ENCODE data around the gene SH3RF3. TPM values are rescaled to one million over a fixed set of nuclear protein-coding genes. Genes with fewer than 3 reads are reported as not detected.

Gene SH3RF3
- total RNA-seq, 1 experiment from 2014 or later, result 1.0 TPM

DNA sequence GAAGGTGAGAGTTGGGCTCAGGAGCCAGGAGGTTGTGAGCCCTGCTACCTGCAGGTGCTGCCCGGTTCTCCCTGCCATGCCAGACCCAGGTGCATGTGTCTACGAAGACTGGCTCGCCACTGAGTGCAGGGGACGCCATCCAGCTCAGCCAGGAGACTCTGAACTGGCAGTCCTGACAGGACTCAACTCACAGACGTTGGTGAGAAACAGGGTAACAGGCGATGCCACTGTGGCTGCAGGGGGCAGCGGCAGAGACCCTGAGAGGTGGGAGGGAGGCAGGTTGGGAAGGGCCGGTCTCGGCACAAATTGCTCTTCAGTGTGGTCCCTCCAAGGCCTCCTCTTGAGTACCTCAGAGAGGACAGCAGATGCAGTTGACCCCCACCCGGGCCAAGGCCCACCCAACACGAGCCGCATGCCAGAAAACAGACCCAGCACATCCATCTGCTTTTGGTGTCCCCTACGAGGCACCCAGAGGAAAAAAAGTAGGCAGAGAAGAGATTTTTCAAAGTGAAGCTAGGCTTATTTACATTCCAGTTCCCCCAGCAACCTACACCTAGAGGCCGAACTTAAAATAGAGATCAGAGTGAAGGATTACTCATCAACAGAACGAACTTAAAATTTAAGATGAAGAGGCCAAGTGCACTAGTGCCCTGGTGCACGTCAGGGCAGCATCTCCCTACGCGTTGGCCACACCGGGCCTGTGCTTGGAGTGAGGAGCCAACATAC is 300.0 kb downstream of the SH3RF3 start (continued):
- TF ChIP-seq, protein P1, sequence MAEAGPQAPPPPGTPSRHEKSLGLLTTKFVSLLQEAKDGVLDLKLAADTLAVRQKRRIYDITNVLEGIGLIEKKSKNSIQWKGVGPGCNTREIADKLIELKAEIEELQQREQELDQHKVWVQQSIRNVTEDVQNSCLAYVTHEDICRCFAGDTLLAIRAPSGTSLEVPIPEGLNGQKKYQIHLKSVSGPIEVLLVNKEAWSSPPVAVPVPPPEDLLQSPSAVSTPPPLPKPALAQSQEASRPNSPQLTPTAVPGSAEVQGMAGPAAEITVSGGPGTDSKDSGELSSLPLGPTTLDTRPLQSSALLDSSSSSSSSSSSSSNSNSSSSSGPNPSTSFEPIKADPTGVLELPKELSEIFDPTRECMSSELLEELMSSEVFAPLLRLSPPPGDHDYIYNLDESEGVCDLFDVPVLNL (CRISPR knock-in tag; IDR thresholded peaks at IDR 0.05; ENCODE audit: borderline replicate concordance, low read depth), result no peak
- TF ChIP-seq TP53 (CRISPR knock-in tag; IDR thresholded peaks at IDR 0.05) (no peak), ZNF423 (CRISPR knock-in tag; IDR thresholded peaks at IDR 0.05) (no peak), GRHL2 (CRISPR knock-in tag; IDR thresholded peaks at IDR 0.05; ENCODE audit: insufficient replicate concordance, severe bottlenecking) (no peak), ELF4 (CRISPR knock-in tag; IDR thresholded peaks at IDR 0.05; ENCODE audit: low read depth) (no peak), PRRX2 (CRISPR knock-in tag; IDR thresholded peaks at IDR 0.05) (no peak)
- TF ChIP-seq, protein P2, sequence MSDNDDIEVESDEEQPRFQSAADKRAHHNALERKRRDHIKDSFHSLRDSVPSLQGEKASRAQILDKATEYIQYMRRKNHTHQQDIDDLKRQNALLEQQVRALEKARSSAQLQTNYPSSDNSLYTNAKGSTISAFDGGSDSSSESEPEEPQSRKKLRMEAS (CRISPR knock-in tag; IDR thresholded peaks at IDR 0.05), result no peak

DNA sequence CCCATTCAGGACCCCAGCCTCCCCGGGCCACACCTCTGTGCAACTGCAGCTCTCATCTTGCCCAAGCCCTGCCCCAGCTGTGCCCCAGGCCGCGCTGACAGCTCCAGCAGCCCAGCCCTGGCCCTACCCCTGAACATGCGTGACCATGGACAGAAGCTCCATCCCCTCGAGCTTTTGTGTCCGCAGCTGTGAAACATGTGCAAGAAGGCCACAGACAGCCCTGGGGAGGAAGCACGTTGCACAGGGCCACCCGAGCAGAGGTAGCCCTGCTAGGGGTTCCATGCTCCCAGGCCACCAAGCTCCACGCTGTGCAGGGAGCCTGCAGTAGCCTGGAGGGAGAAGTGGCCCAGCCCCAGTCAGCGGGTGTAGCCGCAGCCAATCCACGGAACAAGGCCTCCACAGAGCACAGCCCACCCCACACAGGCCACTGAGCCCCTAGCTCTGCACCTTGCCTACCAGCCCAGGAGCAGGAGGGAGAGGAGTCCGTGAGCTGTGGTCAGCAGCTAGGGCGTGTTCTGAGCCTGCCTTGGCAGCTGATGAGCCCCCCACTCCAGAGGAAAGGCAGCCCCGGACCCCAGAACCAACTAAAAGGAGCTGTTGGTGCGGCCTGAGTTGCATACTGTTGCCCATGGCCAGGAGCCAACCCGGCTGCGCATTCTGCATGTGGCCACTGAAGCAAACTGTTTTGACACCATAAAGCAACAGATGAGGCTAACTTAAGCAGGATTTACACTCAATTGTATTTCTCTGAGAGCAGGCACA is 300.7 kb downstream of the SH3RF3 start:
- Mint-ChIP-seq H3K36me3 (no peaks in the 10 kb centered on the region), H3K27me3 (ENCODE audit: low read depth) (no peaks in the 10 kb centered on the region; the same call in 1 of the 2 replicates), H3K27ac (no peak overlapping the region), H3K4me3 (no peak overlapping the region), H3K4me1 (no peaks in the 10 kb centered on the region), H3K9me3 (no peaks in the 10 kb centered on the region)
- ChIA-PET CTCF (no interaction called here), POLR2A (no interaction called here)
- no peak for ATAC-seq
- no peak for DNase-seq (ENCODE audit: low spot score)
- TF ChIP-seq, protein P3, sequence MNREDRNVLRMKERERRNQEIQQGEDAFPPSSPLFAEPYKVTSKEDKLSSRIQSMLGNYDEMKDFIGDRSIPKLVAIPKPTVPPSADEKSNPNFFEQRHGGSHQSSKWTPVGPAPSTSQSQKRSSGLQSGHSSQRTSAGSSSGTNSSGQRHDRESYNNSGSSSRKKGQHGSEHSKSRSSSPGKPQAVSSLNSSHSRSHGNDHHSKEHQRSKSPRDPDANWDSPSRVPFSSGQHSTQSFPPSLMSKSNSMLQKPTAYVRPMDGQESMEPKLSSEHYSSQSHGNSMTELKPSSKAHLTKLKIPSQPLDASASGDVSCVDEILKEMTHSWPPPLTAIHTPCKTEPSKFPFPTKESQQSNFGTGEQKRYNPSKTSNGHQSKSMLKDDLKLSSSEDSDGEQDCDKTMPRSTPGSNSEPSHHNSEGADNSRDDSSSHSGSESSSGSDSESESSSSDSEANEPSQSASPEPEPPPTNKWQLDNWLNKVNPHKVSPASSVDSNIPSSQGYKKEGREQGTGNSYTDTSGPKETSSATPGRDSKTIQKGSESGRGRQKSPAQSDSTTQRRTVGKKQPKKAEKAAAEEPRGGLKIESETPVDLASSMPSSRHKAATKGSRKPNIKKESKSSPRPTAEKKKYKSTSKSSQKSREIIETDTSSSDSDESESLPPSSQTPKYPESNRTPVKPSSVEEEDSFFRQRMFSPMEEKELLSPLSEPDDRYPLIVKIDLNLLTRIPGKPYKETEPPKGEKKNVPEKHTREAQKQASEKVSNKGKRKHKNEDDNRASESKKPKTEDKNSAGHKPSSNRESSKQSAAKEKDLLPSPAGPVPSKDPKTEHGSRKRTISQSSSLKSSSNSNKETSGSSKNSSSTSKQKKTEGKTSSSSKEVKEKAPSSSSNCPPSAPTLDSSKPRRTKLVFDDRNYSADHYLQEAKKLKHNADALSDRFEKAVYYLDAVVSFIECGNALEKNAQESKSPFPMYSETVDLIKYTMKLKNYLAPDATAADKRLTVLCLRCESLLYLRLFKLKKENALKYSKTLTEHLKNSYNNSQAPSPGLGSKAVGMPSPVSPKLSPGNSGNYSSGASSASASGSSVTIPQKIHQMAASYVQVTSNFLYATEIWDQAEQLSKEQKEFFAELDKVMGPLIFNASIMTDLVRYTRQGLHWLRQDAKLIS (CRISPR knock-in tag; IDR thresholded peaks at IDR 0.05; ENCODE audit: borderline replicate concordance), result no peak
- TF ChIP-seq, protein P4, sequence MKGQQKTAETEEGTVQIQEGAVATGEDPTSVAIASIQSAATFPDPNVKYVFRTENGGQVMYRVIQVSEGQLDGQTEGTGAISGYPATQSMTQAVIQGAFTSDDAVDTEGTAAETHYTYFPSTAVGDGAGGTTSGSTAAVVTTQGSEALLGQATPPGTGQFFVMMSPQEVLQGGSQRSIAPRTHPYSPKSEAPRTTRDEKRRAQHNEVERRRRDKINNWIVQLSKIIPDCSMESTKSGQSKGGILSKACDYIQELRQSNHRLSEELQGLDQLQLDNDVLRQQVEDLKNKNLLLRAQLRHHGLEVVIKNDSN (CRISPR knock-in tag; IDR thresholded peaks at IDR 0.05), result no peak
- TF ChIP-seq, protein P5, sequence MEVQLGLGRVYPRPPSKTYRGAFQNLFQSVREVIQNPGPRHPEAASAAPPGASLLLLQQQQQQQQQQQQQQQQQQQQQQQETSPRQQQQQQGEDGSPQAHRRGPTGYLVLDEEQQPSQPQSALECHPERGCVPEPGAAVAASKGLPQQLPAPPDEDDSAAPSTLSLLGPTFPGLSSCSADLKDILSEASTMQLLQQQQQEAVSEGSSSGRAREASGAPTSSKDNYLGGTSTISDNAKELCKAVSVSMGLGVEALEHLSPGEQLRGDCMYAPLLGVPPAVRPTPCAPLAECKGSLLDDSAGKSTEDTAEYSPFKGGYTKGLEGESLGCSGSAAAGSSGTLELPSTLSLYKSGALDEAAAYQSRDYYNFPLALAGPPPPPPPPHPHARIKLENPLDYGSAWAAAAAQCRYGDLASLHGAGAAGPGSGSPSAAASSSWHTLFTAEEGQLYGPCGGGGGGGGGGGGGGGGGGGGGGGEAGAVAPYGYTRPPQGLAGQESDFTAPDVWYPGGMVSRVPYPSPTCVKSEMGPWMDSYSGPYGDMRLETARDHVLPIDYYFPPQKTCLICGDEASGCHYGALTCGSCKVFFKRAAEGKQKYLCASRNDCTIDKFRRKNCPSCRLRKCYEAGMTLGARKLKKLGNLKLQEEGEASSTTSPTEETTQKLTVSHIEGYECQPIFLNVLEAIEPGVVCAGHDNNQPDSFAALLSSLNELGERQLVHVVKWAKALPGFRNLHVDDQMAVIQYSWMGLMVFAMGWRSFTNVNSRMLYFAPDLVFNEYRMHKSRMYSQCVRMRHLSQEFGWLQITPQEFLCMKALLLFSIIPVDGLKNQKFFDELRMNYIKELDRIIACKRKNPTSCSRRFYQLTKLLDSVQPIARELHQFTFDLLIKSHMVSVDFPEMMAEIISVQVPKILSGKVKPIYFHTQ (CRISPR knock-in tag; IDR thresholded peaks at IDR 0.05), result no peak
- no peak for TF ChIP-seq ZNF423 (CRISPR knock-in tag; IDR thresholded peaks at IDR 0.05)
- TF ChIP-seq ZNF219 (CRISPR knock-in tag; IDR thresholded peaks at IDR 0.05; ENCODE audit: borderline replicate concordance), result no peak
- no peak for TF ChIP-seq GABPB1 (CRISPR knock-in tag; IDR thresholded peaks at IDR 0.05)
- TF ChIP-seq RORB (CRISPR knock-in tag; IDR thresholded peaks at IDR 0.05), result no peak
- no peak for TF ChIP-seq TP53 (CRISPR knock-in tag; IDR thresholded peaks at IDR 0.05)
- TF ChIP-seq RELA (CRISPR knock-in tag; IDR thresholded peaks at IDR 0.05; ENCODE audit: borderline replicate concordance), result no peak
- TF ChIP-seq, protein P6, sequence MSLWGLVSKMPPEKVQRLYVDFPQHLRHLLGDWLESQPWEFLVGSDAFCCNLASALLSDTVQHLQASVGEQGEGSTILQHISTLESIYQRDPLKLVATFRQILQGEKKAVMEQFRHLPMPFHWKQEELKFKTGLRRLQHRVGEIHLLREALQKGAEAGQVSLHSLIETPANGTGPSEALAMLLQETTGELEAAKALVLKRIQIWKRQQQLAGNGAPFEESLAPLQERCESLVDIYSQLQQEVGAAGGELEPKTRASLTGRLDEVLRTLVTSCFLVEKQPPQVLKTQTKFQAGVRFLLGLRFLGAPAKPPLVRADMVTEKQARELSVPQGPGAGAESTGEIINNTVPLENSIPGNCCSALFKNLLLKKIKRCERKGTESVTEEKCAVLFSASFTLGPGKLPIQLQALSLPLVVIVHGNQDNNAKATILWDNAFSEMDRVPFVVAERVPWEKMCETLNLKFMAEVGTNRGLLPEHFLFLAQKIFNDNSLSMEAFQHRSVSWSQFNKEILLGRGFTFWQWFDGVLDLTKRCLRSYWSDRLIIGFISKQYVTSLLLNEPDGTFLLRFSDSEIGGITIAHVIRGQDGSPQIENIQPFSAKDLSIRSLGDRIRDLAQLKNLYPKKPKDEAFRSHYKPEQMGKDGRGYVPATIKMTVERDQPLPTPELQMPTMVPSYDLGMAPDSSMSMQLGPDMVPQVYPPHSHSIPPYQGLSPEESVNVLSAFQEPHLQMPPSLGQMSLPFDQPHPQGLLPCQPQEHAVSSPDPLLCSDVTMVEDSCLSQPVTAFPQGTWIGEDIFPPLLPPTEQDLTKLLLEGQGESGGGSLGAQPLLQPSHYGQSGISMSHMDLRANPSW (CRISPR knock-in tag; conservative IDR thresholded peaks at IDR 0.05; ENCODE audit: low read depth), result no peak
- TF ChIP-seq ZNF263 (CRISPR knock-in tag; IDR thresholded peaks at IDR 0.05; ENCODE audit: low read depth), result no peak
- TF ChIP-seq NR1H2 (CRISPR knock-in tag; IDR thresholded peaks at IDR 0.05), result no peak
- TF ChIP-seq, protein P7, sequence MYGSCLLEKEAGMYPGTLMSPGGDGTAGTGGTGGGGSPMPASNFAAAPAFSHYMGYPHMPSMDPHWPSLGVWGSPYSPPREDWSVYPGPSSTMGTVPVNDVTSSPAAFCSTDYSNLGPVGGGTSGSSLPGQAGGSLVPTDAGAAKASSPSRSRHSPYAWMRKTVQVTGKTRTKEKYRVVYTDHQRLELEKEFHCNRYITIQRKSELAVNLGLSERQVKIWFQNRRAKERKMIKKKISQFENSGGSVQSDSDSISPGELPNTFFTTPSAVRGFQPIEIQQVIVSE (CRISPR knock-in tag; IDR thresholded peaks at IDR 0.05; ENCODE audit: borderline replicate concordance), result no peak
- TF ChIP-seq, protein P8, sequence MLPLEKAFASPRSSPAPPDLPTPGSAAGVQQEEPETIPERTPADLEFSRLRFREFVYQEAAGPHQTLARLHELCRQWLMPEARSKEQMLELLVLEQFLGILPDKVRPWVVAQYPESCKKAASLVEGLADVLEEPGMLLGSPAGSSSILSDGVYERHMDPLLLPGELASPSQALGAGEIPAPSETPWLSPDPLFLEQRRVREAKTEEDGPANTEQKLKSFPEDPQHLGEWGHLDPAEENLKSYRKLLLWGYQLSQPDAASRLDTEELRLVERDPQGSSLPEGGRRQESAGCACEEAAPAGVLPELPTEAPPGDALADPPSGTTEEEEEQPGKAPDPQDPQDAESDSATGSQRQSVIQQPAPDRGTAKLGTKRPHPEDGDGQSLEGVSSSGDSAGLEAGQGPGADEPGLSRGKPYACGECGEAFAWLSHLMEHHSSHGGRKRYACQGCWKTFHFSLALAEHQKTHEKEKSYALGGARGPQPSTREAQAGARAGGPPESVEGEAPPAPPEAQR (CRISPR knock-in tag; IDR thresholded peaks at IDR 0.05), result no peak
- TF ChIP-seq, protein P2 (CRISPR knock-in tag; IDR thresholded peaks at IDR 0.05), result no peak

Measured in WTC11 (cell line).